Brain microvascular endothelial cell (primary cell): ENCODE measurements around the gene MRPL28.

Source experiments
- DNase-seq: peaks from one replicate; pipeline ENCODE4 v3.0.0-alpha.2; 2020
- H3K27ac ChIP-seq: fragments of 250-450 bp; sonication (Bioruptor Pico); 2 replicates; pipeline ENCODE4 v1.5.1; 2020; ENCODE audit warnings: mild to moderate bottlenecking, moderate library complexity
- H3K27me3 ChIP-seq: fragments of 250-450 bp; sonication (Bioruptor Pico); replicated peaks from 2 replicates; pipeline ENCODE4 v1.5.1; 2020; ENCODE audit warnings: mild to moderate bottlenecking
- H3K36me3 ChIP-seq: fragments of 250-450 bp; sonication (Bioruptor Pico); replicated peaks from 2 replicates; pipeline ENCODE4 v1.5.1; 2020; ENCODE audit warnings: mild to moderate bottlenecking
- H3K4me3 ChIP-seq: 2 replicates; pipeline ENCODE4 v1.5.1; 2011; ENCODE audit warnings: low read depth, mild to moderate bottlenecking, control low read depth, low read length, moderate library complexity
- in situ Hi-C: cut with HindIII; loops from 2 replicates; pipeline ENCODE4 v1.10.0; 2017; ENCODE audit warnings: low sequenced_read_pairs, low pct_ligation_motif_present
- TF ChIP-seq, protein P1 (sequence below): IDR thresholded peaks from 2 replicates; pipeline ENCODE4 v1.5.1; 2011; ENCODE audit warnings: low read depth, mild to moderate bottlenecking, moderate library complexity, low read length, control low read depth, inconsistent platforms; ENCODE audit errors: missing control alignments

Gene MRPL28

DNA sequence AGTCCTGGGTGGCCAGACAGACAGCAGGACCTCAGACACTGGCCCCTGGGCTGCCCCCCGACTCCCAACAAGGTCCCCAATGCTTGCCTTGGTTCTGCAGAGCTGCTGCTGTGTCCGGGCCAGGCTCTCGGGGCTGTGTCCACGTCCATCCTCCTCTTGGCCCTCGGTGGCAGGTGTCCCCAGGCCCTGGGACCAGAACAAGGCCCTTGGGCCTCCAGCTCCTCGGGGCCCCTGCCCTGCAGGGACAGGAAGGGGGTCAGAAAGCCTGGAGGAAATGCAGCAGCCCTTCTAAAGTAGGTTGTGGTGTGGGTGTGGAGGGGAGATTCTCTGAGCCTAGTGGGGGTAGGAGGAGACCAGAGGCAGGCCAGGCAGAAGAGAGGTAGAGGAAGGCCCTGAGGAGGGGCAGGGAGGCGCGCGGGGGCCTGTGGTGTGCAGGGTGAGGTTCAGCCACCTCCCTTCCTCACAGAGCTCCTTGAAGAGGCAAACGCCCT lies 15.3 kb downstream of the MRPL28 start:
- H3K36me3 ChIP-seq = no peaks in the 10 kb centered on the region
- H3K4me3 ChIP-seq = no peak overlapping the region
- no peak overlapping the region for H3K27ac ChIP-seq
- no peaks in the 10 kb centered on the region for H3K27me3 ChIP-seq
- no peak for DNase-seq
- TF ChIP-seq, protein P1, sequence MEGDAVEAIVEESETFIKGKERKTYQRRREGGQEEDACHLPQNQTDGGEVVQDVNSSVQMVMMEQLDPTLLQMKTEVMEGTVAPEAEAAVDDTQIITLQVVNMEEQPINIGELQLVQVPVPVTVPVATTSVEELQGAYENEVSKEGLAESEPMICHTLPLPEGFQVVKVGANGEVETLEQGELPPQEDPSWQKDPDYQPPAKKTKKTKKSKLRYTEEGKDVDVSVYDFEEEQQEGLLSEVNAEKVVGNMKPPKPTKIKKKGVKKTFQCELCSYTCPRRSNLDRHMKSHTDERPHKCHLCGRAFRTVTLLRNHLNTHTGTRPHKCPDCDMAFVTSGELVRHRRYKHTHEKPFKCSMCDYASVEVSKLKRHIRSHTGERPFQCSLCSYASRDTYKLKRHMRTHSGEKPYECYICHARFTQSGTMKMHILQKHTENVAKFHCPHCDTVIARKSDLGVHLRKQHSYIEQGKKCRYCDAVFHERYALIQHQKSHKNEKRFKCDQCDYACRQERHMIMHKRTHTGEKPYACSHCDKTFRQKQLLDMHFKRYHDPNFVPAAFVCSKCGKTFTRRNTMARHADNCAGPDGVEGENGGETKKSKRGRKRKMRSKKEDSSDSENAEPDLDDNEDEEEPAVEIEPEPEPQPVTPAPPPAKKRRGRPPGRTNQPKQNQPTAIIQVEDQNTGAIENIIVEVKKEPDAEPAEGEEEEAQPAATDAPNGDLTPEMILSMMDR = no peak
- in situ Hi-C loops = no loop called here

DNA sequence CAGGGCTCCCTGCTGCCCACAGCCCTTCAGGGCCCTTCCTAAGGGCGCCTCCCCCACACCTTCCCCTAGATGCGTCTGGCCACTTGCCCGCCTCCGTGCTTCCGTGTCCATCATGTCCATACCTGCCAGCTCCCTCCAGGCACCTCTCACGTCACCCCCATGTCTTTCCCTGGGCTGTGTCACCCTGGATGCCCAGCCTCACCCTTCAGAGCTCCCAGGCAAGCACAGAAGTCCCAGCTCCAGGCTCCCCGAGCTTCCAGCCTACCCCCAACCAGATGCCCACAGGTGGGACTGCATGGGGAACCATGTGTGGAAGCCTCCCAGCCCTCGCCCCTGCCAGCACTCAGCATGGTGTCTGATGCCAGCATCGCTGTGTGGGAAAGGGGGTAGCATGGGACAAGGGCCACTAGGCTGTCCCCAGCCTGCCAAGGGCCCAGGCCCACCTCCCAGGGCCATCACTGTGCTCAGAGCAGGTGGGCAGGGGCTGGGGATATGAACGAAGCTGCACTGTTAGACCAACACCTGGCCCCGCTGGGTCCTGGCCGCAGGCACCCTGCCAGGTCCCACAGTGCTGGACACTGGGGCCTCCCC lies 16.0 kb downstream of the MRPL28 start:
- H3K27ac ChIP-seq = no peak overlapping the region
- no peaks in the 10 kb centered on the region for H3K27me3 ChIP-seq
- TF ChIP-seq, protein P1 = no peak
- in situ Hi-C loops = no loop called here
- no peak overlapping the region for H3K4me3 ChIP-seq
- H3K36me3 ChIP-seq = no peaks in the 10 kb centered on the region
- no peak for DNase-seq

DNA sequence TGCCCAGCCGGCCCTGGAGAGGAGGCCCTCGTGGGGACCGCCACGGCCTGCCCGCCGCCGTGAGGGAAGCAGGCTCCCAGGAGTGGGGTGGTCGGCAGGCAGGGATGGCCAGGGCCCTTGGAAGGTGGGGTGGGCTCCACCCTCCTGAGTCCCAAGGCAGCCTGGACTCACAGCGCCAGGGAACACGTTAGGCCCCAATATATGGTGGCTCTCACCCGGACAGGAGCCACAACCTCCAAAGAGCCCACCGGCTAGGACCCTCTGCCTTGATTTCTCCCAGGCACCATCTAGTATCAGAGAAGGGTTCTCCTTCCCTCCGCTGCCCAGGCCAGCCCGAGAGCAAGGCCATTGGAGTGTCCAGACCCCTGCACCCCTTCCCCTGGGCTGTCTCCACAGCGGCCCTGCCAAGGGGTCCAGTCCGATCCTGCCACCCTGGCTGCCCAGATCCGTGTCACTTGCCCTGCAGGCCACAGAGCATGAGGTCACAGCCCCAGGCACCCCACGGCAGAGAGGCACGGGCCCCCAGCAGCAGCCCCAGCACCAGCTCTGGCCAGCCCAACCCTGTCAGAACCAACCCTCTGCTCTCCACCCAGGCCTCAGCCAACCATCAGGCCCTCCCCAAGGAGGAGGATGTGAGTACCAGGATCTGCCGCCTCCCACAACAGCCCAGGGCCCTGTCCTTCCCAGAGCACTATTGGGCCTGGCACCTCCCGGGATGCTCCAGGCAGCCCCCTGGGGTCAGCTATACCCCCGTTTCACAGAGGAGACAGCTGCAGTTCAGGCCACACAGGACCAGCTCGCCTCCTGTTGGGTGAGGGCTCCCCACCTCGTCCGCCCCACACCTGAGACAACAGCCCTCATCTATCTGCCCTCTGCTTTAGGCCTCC lies 16.7 kb downstream of the MRPL28 start:
- Histone ChIP-seq H3K36me3 (no peaks in the 10 kb centered on the region), H3K4me3 (peak overlapping the region; percentile 42), H3K27ac (no peak overlapping the region), H3K27me3 (no peaks in the 10 kb centered on the region)
- DNase-seq = no peak
- TF ChIP-seq, protein P1 = no peak
- in situ Hi-C loops = no loop called here

DNA sequence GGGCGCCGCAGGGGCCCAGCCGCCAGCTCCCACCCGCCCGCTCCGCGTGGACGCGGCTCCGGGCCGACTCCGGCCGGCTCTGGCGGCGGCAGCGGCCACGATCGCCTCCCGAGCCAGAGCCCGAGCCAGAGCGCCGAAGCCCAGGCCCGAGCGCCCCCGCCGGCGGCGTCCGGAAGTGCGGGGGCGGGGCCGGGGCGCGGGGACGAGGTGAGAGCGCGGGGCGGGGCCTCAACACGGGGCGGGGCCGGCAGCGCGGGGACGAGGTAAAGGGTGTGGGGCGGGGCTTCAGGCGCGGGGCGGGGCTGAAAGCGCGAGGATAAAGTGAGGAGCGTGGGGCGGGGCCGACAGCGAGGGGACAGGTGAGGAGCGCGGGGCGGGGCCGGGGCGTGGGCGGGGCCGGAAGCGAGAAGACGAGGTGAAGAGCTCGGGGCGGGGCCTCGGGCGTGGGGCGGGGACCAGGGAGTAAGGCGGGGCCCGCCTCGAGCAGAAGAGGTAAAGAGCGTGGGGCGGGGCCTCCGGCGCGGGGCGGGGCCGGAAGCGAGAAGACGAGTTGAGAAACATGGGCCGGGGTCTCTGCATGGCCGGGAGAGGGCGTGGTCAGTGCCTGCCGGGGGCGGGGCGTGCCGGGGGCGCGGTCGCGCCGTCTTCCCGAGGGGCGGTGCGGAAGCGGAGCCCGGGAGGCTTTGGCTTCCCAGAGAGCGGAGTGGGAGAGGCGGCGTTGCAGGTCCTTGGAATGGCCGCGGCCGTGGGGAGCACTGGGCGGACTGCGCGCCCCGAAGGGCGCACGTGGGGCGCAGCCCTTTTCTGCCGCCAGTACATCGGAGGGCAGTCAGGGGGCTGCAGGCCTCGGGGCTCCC lies 17.6 kb downstream of the MRPL28 start, which contains the start of gene AXIN1:
TSS of gene AXIN1 (minus strand) at position 177 of the 857 bp plus-strand sequence. CDS start 5,698 bp downstream, outside the sequence.
- Histone ChIP-seq H3K36me3 (no peaks in the 10 kb centered on the region), H3K27me3 (no peaks in the 10 kb centered on the region), H3K4me3 (peak within 1 kb of the TSS; percentile 64), H3K27ac (peak within 1 kb of the TSS; percentile 43)
- DNase-seq = peak; percentile 97
- TF ChIP-seq, protein P1 = peak; percentile 45
- in situ Hi-C loops = no loop called here

DNA sequence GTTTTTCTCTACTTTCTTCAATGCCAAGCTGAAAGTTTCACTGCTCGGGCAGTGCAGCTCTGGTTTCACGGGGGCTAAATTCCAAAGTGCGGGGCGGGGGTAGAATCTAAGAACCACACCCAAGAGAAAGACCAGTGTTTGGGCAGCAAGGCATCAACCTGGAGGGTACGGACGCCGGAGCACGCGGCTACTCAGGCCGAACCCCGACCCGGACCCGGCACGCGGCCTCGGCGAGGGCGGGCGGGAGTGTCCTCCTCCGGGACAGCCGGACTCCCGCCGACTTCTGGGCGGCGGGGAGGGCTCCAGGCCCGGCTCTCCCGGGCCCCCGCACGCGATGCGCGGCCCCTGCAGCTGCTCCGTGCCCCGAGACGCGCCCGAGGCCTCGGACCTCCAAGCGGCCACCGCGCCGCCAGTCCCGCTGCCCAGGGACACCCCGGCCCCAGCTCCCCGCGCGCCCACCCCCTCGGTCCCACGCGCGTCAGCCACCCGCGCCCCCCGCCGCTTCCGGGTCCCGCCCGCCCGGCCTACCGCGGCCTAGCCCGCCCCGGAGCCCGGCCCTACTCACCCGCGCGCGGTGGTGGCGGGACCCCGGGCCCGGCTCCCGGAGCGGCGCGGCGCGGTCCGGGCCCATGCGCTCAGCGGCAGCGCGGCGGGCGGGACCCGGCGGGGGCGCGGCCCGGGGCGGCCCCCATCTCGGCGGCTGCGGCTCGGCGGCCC lies 18.4 kb downstream of the MRPL28 start:
- in situ Hi-C loops = no loop called here
- peak overlapping the region; percentile 64 for H3K4me3 ChIP-seq
- TF ChIP-seq, protein P1 = no peak
- H3K36me3 ChIP-seq = no peaks in the 10 kb centered on the region
- H3K27me3 ChIP-seq = no peaks in the 10 kb centered on the region
- no peak for DNase-seq
- peak overlapping the region; percentile 43 for H3K27ac ChIP-seq
